Activated B cell treated with CpG ODN at 0.5 μM for 24 hours (primary cell): ENCODE results near the gene SOD3. TPM values are rescaled to one million over a fixed set of nuclear protein-coding genes. Genes with fewer than 3 reads are reported as not detected.

Source experiments
- ATAC-seq: fragments of 200-7000 bp; cut with Tn5 transposase; one replicate; pipeline ENCODE4 v1.10.0; 2021; ENCODE audit warnings: low read depth, mild to moderate bottlenecking, moderate library complexity
- CTCF ChIA-PET: fragments of 350-600 bp; sonication (Branson Sonifier 250); formaldehyde crosslinking; loops from one replicate; lab custom pipeline; 2021; ENCODE audit warnings: antibody characterized with exemption; lab: Charles Lee
- POLR2A ChIA-PET: fragments of 350-600 bp; sonication (Branson Sonifier 250); formaldehyde crosslinking; loops from one replicate; lab custom pipeline; 2021; ENCODE audit warnings: antibody characterized with exemption; lab: Charles Lee
- DNase-seq: peaks from one replicate; pipeline ENCODE4 v3.0.0; 2022
- H3K27ac Mint-ChIP-seq: one replicate; pipeline ENCODE4 v1.8.0; 2020; ENCODE audit warnings: mixed read lengths
- H3K27me3 Mint-ChIP-seq: one replicate; pipeline ENCODE4 v1.8.0; 2021; ENCODE audit warnings: mixed read lengths
- H3K36me3 Mint-ChIP-seq: one replicate; pipeline ENCODE4 v1.8.0; 2021; ENCODE audit warnings: low read depth, mixed read lengths
- H3K4me1 Mint-ChIP-seq: one replicate; pipeline ENCODE4 v1.8.0; 2021; ENCODE audit warnings: mixed read lengths
- H3K4me3 Mint-ChIP-seq: one replicate; pipeline ENCODE4 v1.8.0; 2020; ENCODE audit warnings: mild to moderate bottlenecking, mixed read lengths
- H3K9me3 Mint-ChIP-seq: one replicate; pipeline ENCODE4 v1.8.0; 2020; ENCODE audit warnings: mixed read lengths
- CTCF ChIP-seq: fragments of 200-600 bp; IDR thresholded peaks from one replicate; pipeline ENCODE4 v1.8.0; 2022; ENCODE audit warnings: antibody characterized with exemption, mild to moderate bottlenecking
- intact Hi-C: fragments of 100-400 bp; cut with micrococcal nuclease; formaldehyde crosslinking; loops from one replicate; pipeline ENCODE4 v1.15.1; 2024
- total RNA-seq: library from RNA; stranded (reverse); gene quantifications from 2 replicates; pipeline ENCODE4 v1.2.3, GENCODE V29; 2022

Gene SOD3
- total RNA-seq, 1 donor from 2014 or later = not detected

GRCh38 chr4:24793219-24794005, 2.0 kb upstream of the SOD3 start:
- H3K4me1 Mint-ChIP-seq = no peaks in the 10 kb centered on the region
- no peak overlapping the region for H3K27ac Mint-ChIP-seq
- POLR2A ChIA-PET = no interaction called here
- TF ChIP-seq CTCF = no peak
- peaks cover 7% of the 10 kb centered on the region for H3K27me3 Mint-ChIP-seq
- intact Hi-C loops = no loop called here
- no peaks in the 10 kb centered on the region for H3K36me3 Mint-ChIP-seq
- DNase-seq = no peak
- no peak overlapping the region for H3K4me3 Mint-ChIP-seq
- no peak for ATAC-seq
- CTCF ChIA-PET = no interaction called here
- H3K9me3 Mint-ChIP-seq = no peaks in the 10 kb centered on the region

- no peak overlapping the region for H3K27ac Mint-ChIP-seq
- CTCF ChIA-PET = no interaction called here
- no peak overlapping the region for H3K4me3 Mint-ChIP-seq
Observed at GRCh38 chr4:24794051-24794450, 1.3 kb upstream of the SOD3 start.

GRCh38 chr4:24794480-24794879, 893 bp upstream of the SOD3 start:
- TF ChIP-seq CTCF = no peak
- intact Hi-C loops = no loop called here
- POLR2A ChIA-PET = no interaction called here
- Mint-ChIP-seq H3K4me3 (no peak overlapping the region), H3K4me1 (no peaks in the 10 kb centered on the region), H3K36me3 (no peaks in the 10 kb centered on the region), H3K27ac (no peak overlapping the region), H3K27me3 (peaks cover 14% of the 10 kb centered on the region), H3K9me3 (no peaks in the 10 kb centered on the region)
- ATAC-seq (no peak), DNase-seq (no peak)
- CTCF ChIA-PET = no interaction called here

More at GRCh38 chr4:24794051-24794450, 1.3 kb upstream of the SOD3 start:
- Mint-ChIP-seq H3K27me3 (peaks cover 13% of the 10 kb centered on the region), H3K4me1 (no peaks in the 10 kb centered on the region), H3K9me3 (no peaks in the 10 kb centered on the region), H3K36me3 (no peaks in the 10 kb centered on the region)
- DNase-seq (no peak), ATAC-seq (no peak)
- intact Hi-C loops = no loop called here
- POLR2A ChIA-PET = no interaction called here
- no peak for TF ChIP-seq CTCF

GRCh38 chr4:24795666-24796381, 451 bp downstream of the SOD3 start:
- DNase-seq (no peak), ATAC-seq (no peak)
- H3K9me3 Mint-ChIP-seq = no peaks in the 10 kb centered on the region
- H3K27ac Mint-ChIP-seq = no peak overlapping the region
- ChIA-PET POLR2A (no interaction called here), CTCF (no interaction called here)
- H3K36me3 Mint-ChIP-seq = no peaks in the 10 kb centered on the region
- peaks cover 20% of the 10 kb centered on the region for H3K27me3 Mint-ChIP-seq
- no peak overlapping the region for H3K4me3 Mint-ChIP-seq
- intact Hi-C loops = no loop called here
- no peak for TF ChIP-seq CTCF
- H3K4me1 Mint-ChIP-seq = no peaks in the 10 kb centered on the region

- no peak overlapping the region for H3K27ac Mint-ChIP-seq
- ATAC-seq (no peak), DNase-seq (no peak)
- no peaks in the 10 kb centered on the region for H3K36me3 Mint-ChIP-seq
- TF ChIP-seq CTCF = no peak
- no peaks in the 10 kb centered on the region for H3K9me3 Mint-ChIP-seq
- peaks cover 28% of the 10 kb centered on the region for H3K27me3 Mint-ChIP-seq
- ChIA-PET CTCF (no interaction called here), POLR2A (no interaction called here)
- intact Hi-C loops = no loop called here
- H3K4me3 Mint-ChIP-seq = no peak overlapping the region
- no peaks in the 10 kb centered on the region for H3K4me1 Mint-ChIP-seq
Observed at GRCh38 chr4:24796620-24797019, 1.2 kb downstream of the SOD3 start.
